Measurements from ENCODE around the gene TBC1D2B.
"Not testable (repeated sequence)": the region's sequence is repeated elsewhere in the genome, so short reads cannot be mapped to it uniquely, and the experiment has no call there.

TBC1D2B gene

GRCh38 chr15:77985031-77985930, 92.2 kb downstream of the TBC1D2B start:
- no peak for DNase-seq

- no peak for DNase-seq
These were observed 93.1 kb downstream of the TBC1D2B start for GRCh38 chr15:77984446-77984861.

- DNase-seq, result no peak
These were observed 93.6 kb downstream of the TBC1D2B start for GRCh38 chr15:77983708-77984445.

GRCh38 chr15:77983091-77983707, 94.3 kb downstream of the TBC1D2B start:
- DNase-seq, result no peak

- DNase-seq, result no peak
These were observed 95.4 kb downstream of the TBC1D2B start for GRCh38 chr15:77982127-77982490.

GRCh38 chr15:77981281-77982126, 96.0 kb downstream of the TBC1D2B start:
- no peak for DNase-seq

GRCh38 chr15:77980674-77981073, 96.8 kb downstream of the TBC1D2B start:
- not testable (repeated sequence) for DNase-seq

- no peak for DNase-seq
These were observed 97.4 kb downstream of the TBC1D2B start for GRCh38 chr15:77980098-77980497.

- not testable (repeated sequence) for DNase-seq
These were observed 98.4 kb downstream of the TBC1D2B start for GRCh38 chr15:77979157-77979556.

GRCh38 chr15:77978759-77979145, 98.8 kb downstream of the TBC1D2B start:
- DNase-seq, result not testable (repeated sequence)

GRCh38 chr15:77977903-77978758, 99.4 kb downstream of the TBC1D2B start:
- DNase-seq, result not testable (repeated sequence)

GRCh38 chr15:77976760-77977525, 100.6 kb downstream of the TBC1D2B start:
- not testable (repeated sequence) for DNase-seq

- DNase-seq, result not testable (repeated sequence)
These were observed 101.4 kb downstream of the TBC1D2B start for GRCh38 chr15:77976095-77976450.

- no peak for DNase-seq
These were observed 102.0 kb downstream of the TBC1D2B start for GRCh38 chr15:77975332-77976094.

- no peak for DNase-seq
These were observed 102.8 kb downstream of the TBC1D2B start for GRCh38 chr15:77974416-77975331.

- no peak for DNase-seq
These were observed 103.5 kb downstream of the TBC1D2B start for GRCh38 chr15:77974098-77974414.

GRCh38 chr15:77973273-77974097, 104.0 kb downstream of the TBC1D2B start:
- DNase-seq, result not testable (repeated sequence)

GRCh38 chr15:77972706-77973105, 104.8 kb downstream of the TBC1D2B start:
- DNase-seq, result not testable (repeated sequence)

All from effector CD4-positive, alpha-beta T cell (primary cell).